GM21447 (cell line): ENCODE measurements around the gene TCERG1L.

Experiments used
- ATAC-seq: cut with Tn5 transposase; IDR thresholded peaks from one replicate; pipeline ENCODE4 v1.9.1; 2021; ENCODE audit not compliant: unreplicated experiment

TCERG1L gene

GRCh38 chr10:131271966-131272365 is 39.6 kb downstream of the TCERG1L start:
- ATAC-seq = no peak

GRCh38 chr10:131271195-131271880 is 40.2 kb downstream of the TCERG1L start:
- no peak for ATAC-seq

- ATAC-seq = no peak
Measured at GRCh38 chr10:131270461-131271190, 40.9 kb downstream of the TCERG1L start.

- no peak for ATAC-seq
Measured at GRCh38 chr10:131269776-131270460, 41.6 kb downstream of the TCERG1L start.

GRCh38 chr10:131267814-131268095 is 43.8 kb downstream of the TCERG1L start:
- ATAC-seq = no peak

- ATAC-seq = no peak
Measured at GRCh38 chr10:131266936-131267813, 44.3 kb downstream of the TCERG1L start.

- ATAC-seq = no peak
Measured at GRCh38 chr10:131264110-131264788, 47.3 kb downstream of the TCERG1L start.

GRCh38 chr10:131261890-131262475 is 49.5 kb downstream of the TCERG1L start:
- no peak for ATAC-seq

- no peak for ATAC-seq
Measured at GRCh38 chr10:131260452-131261211, 50.9 kb downstream of the TCERG1L start.

GRCh38 chr10:131260031-131260430 is 51.5 kb downstream of the TCERG1L start:
- no peak for ATAC-seq

- no peak for ATAC-seq
Measured at GRCh38 chr10:131259535-131259934, 52.0 kb downstream of the TCERG1L start.

- ATAC-seq = no peak
Measured at GRCh38 chr10:131258256-131258655, 53.3 kb downstream of the TCERG1L start.

GRCh38 chr10:131257027-131257426 is 54.5 kb downstream of the TCERG1L start:
- ATAC-seq = no peak

- ATAC-seq = no peak
Measured at GRCh38 chr10:131254859-131255252, 56.7 kb downstream of the TCERG1L start.

GRCh38 chr10:131253931-131254858 is 57.3 kb downstream of the TCERG1L start:
- no peak for ATAC-seq

- no peak for ATAC-seq
Measured at GRCh38 chr10:131252567-131253276, 58.8 kb downstream of the TCERG1L start.

- ATAC-seq = no peak
Measured at GRCh38 chr10:131251146-131251541, 60.4 kb downstream of the TCERG1L start.
